ENCODE measurements around the gene LSM8.

- TF ChIP-seq CTCF (IDR thresholded peaks at IDR 0.05) (no peak), POLR2A (IDR thresholded peaks at IDR 0.05) (no peak)
These were observed 2.5 kb downstream of the LSM8 start for GRCh38 chr7:118186501-118186900.

Measured in testis (tissue), 2 donors.